Endodermal cell (in vitro differentiated cells): Measurements from ENCODE around the gene XPO4. TPM values are rescaled to one million over a fixed set of nuclear protein-coding genes. Genes with fewer than 3 reads are reported as not detected.

Source experiments
- DNase-seq: peaks from one replicate; pipeline ENCODE4 v3.0.0-alpha.2; 2017
- H3K27ac ChIP-seq: 2 replicates; pipeline ENCODE4 v1.5.1; 2013; ENCODE audit warnings: mild to moderate bottlenecking, low read depth, low read length, moderate library complexity
- H3K27me3 ChIP-seq: 2 replicates; pipeline ENCODE4 v1.6.1; 2013; ENCODE audit warnings: mild to moderate bottlenecking, low read length, moderate library complexity; ENCODE audit not compliant: insufficient read depth, control insufficient read depth, poor library complexity, severe bottlenecking
- H3K36me3 ChIP-seq: 2 replicates; pipeline ENCODE4 v1.7.0; 2013; ENCODE audit warnings: mild to moderate bottlenecking, low read length, moderate library complexity; ENCODE audit not compliant: control insufficient read depth, insufficient read depth
- H3K4me1 ChIP-seq: one replicate; pipeline ENCODE4 v1.7.0; 2013; ENCODE audit warnings: low read length; ENCODE audit not compliant: control insufficient read depth, insufficient read depth
- H3K4me3 ChIP-seq: 2 replicates; pipeline ENCODE4 v1.5.1; 2013; ENCODE audit warnings: mild to moderate bottlenecking, low read length, moderate library complexity
- H3K9ac ChIP-seq: 2 replicates; pipeline ENCODE4 v1.6.1; 2013; ENCODE audit warnings: mild to moderate bottlenecking, low read length, moderate library complexity; ENCODE audit not compliant: poor library complexity, severe bottlenecking; ENCODE audit errors: extremely low read depth
- H3K9me3 ChIP-seq: 2 replicates; pipeline ENCODE4 v1.6.1; 2013; ENCODE audit warnings: mild to moderate bottlenecking, low read length, moderate library complexity; ENCODE audit not compliant: control insufficient read depth
- H3K27ac Mint-ChIP-seq: 2 replicates; pipeline ENCODE4 v1.8.0; 2020; ENCODE audit warnings: mixed read lengths
- H3K27me3 Mint-ChIP-seq: 2 replicates; pipeline ENCODE4 v1.8.0; 2021; ENCODE audit warnings: mild to moderate bottlenecking, mixed read lengths; ENCODE audit not compliant: insufficient read depth
- H3K36me3 Mint-ChIP-seq: 2 replicates; pipeline ENCODE4 v1.8.0; 2020; ENCODE audit warnings: low read depth, mixed read lengths
- H3K4me1 Mint-ChIP-seq: 2 replicates; pipeline ENCODE4 v1.8.0; 2020; ENCODE audit warnings: mixed read lengths
- H3K4me3 Mint-ChIP-seq: 2 replicates; pipeline ENCODE4 v1.8.0; 2020; ENCODE audit warnings: mild to moderate bottlenecking, moderate library complexity, mixed read lengths
- H3K9me3 Mint-ChIP-seq: 2 replicates; pipeline ENCODE4 v1.8.0; 2020; ENCODE audit warnings: mild to moderate bottlenecking, mixed read lengths
- CTCF ChIP-seq: fragments of 200-600 bp; sonication (generic); conservative IDR thresholded peaks from 2 replicates; pipeline ENCODE4 v1.5.0; 2021; ENCODE audit warnings: antibody characterized with exemption, mild to moderate bottlenecking
- WGBS, 2 experiments: methylation state at CpG; one replicate each; pipeline versions ENCODE4 v1.1.5 to v1.1.7; 2013; ENCODE audit warnings: missing lambda C conversion rate in 2 of 2, mixed read lengths in 1 of 2; ENCODE audit not compliant: insufficient coverage in 1 of 2, insufficient read length in 1 of 2; 5-methylcytosine and 5-hydroxymethylcytosine counted together
- total RNA-seq, 2 donors: library from RNA; stranded (reverse); fragmentation: NEBNext Ultra II Directional in 1 of 2; extraction: Animal tissue kit (Norgen Biotek cat#: 25700) in 1 of 2; gene quantifications; 2 replicates in 1 of 2; 3 replicates in 1 of 2; pipeline ENCODE4 v1.2.1, GENCODE V29; 2021

XPO4 gene
- total RNA-seq, 2 donors from 2014 or later: 28.8 to 32.0 TPM

- Mint-ChIP-seq H3K27ac (no peak overlapping the region), H3K36me3 (peaks cover 28% of the 10 kb centered on the region), H3K4me1 (peaks cover 10% of the 10 kb centered on the region), H3K27me3 (no peaks in the 10 kb centered on the region), H3K4me3 (no peak overlapping the region), H3K9me3 (peaks cover 13% of the 10 kb centered on the region)
- no peak for TF ChIP-seq CTCF
- Histone ChIP-seq H3K4me3 (no peak overlapping the region), H3K27me3 (no peaks in the 10 kb centered on the region), H3K36me3 (peaks cover 29% of the 10 kb centered on the region), H3K9ac (no peak overlapping the region), H3K27ac (no peak overlapping the region), H3K9me3 (peaks cover 29% of the 10 kb centered on the region), H3K4me1 (no peaks in the 10 kb centered on the region)
- no peak for DNase-seq
- WGBS, 2 experiments: 82 to 100% methylated on average over 1 of the region's 1 CpG
Measured at GRCh38 chr13:20774746-20775145, 127.8 kb downstream of the XPO4 start.

GRCh38 chr13:20773194-20774080, 129.1 kb downstream of the XPO4 start, which contains the start of gene EEF1AKMT1:
TSS of gene EEF1AKMT1 (minus strand) at chr13:20773961. CDS start at chr13:20757598, 16,363 bp downstream.
- peak; percentile 98 for DNase-seq
- Mint-ChIP-seq H3K27me3 (no peaks in the 10 kb centered on the region), H3K4me1 (peaks cover 10% of the 10 kb centered on the region), H3K9me3 (peaks cover 23% of the 10 kb centered on the region), H3K27ac (peak within 1 kb of the TSS; percentile 99), H3K4me3 (peak within 1 kb of the TSS; percentile 90), H3K36me3 (peaks cover 34% of the 10 kb centered on the region)
- peaks cover 29% of the 10 kb centered on the region for H3K36me3 ChIP-seq
- peaks cover 42% of the 10 kb centered on the region for H3K9me3 ChIP-seq
- WGBS, 2 experiments: 8 to 12% methylated on average over 36 to 72 of the region's 72 CpGs
- no peaks in the 10 kb centered on the region for H3K4me1 ChIP-seq
- peak within 1 kb of the TSS; percentile 79 for H3K9ac ChIP-seq
- H3K27ac ChIP-seq: peak within 1 kb of the TSS; percentile 82
- TF ChIP-seq CTCF: no peak
- no peaks in the 10 kb centered on the region for H3K27me3 ChIP-seq
- H3K4me3 ChIP-seq: peak within 1 kb of the TSS; percentile 85

- Histone ChIP-seq H3K4me3 (peak overlapping the region; percentile 85), H3K27ac (no peak overlapping the region), H3K27me3 (no peaks in the 10 kb centered on the region), H3K4me1 (no peaks in the 10 kb centered on the region), H3K9ac (peak overlapping the region; percentile 79), H3K36me3 (peaks cover 25% of the 10 kb centered on the region), H3K9me3 (peaks cover 51% of the 10 kb centered on the region)
- Mint-ChIP-seq H3K27ac (peak overlapping the region; percentile 99), H3K9me3 (peaks cover 32% of the 10 kb centered on the region), H3K4me1 (peaks cover 10% of the 10 kb centered on the region), H3K36me3 (peaks cover 37% of the 10 kb centered on the region), H3K27me3 (no peaks in the 10 kb centered on the region), H3K4me3 (peak overlapping the region; percentile 90)
- 92 to 97% methylated on average over 6 to 10 of the region's 10 CpGs for WGBS, 2 experiments
- TF ChIP-seq CTCF: no peak
- no peak for DNase-seq
Measured at GRCh38 chr13:20772401-20773131, 130.0 kb downstream of the XPO4 start.
